ENCODE measurements around the gene SRD5A3. TPM values are rescaled to one million over a fixed set of nuclear protein-coding genes. Genes with fewer than 3 reads are reported as not detected.

SRD5A3 gene
- total RNA-seq, 1 donor from 2014 or later = 4.2 TPM

- H3K9me3 ChIP-seq (ENCODE audit: control insufficient read depth in 3 of 3, low read length in 3 of 3) = no peaks in the 10 kb centered on the region
- peaks cover 0 to 4% (median 3%) of the 10 kb centered on the region in 3 donors for H3K36me3 ChIP-seq (ENCODE audit: control insufficient read depth in 3 of 3, insufficient read depth in 3 of 3, low read length in 3 of 3)
- H3K27me3 ChIP-seq (ENCODE audit: control insufficient read depth in 3 of 3, insufficient read depth in 3 of 3, low read length in 3 of 3) = no peaks in the 10 kb centered on the region
- peak overlapping the region in 1 of 3 donors; percentile 88 for H3K9ac ChIP-seq (ENCODE audit: low read depth in 1 of 3, low read length in 3 of 3)
- H3K4me3 ChIP-seq (ENCODE audit: low read length in 3 of 3) = peak overlapping the region in 1 of 3 donors; percentile 26
- H3K4me1 ChIP-seq (ENCODE audit: control insufficient read depth in 3 of 3, insufficient read depth in 3 of 3, low read length in 3 of 3) = peaks cover 23 to 33% (median 31%) of the 10 kb centered on the region in 3 donors
- peak overlapping the region; percentile 92 for H3K27ac ChIP-seq (ENCODE audit: low read depth, low read length)
Measured at GRCh38 chr4:55398966-55399365, 52.9 kb downstream of the SRD5A3 start.

- Histone ChIP-seq H3K36me3 (ENCODE audit: control insufficient read depth in 3 of 3, insufficient read depth in 3 of 3, low read length in 3 of 3) (peaks cover 0 to 4% (median 3%) of the 10 kb centered on the region in 3 donors), H3K27ac (ENCODE audit: low read depth, low read length) (no peak overlapping the region), H3K9me3 (ENCODE audit: control insufficient read depth in 3 of 3, low read length in 3 of 3) (no peaks in the 10 kb centered on the region), H3K4me1 (ENCODE audit: control insufficient read depth in 3 of 3, insufficient read depth in 3 of 3, low read length in 3 of 3) (peaks cover 23 to 33% (median 31%) of the 10 kb centered on the region in 3 donors), H3K4me3 (ENCODE audit: low read length in 3 of 3) (no peak overlapping the region), H3K27me3 (ENCODE audit: control insufficient read depth in 3 of 3, insufficient read depth in 3 of 3, low read length in 3 of 3) (no peaks in the 10 kb centered on the region), H3K9ac (ENCODE audit: low read depth in 1 of 3, low read length in 3 of 3) (no peak overlapping the region)
Measured at GRCh38 chr4:55399581-55399980, 53.5 kb downstream of the SRD5A3 start.

GRCh38 chr4:55405073-55405472, 59.0 kb downstream of the SRD5A3 start:
- Histone ChIP-seq H3K4me3 (ENCODE audit: low read length in 3 of 3) (no peak overlapping the region), H3K27ac (ENCODE audit: low read depth, low read length) (no peak overlapping the region), H3K9ac (ENCODE audit: low read depth in 1 of 3, low read length in 3 of 3) (no peak overlapping the region), H3K9me3 (ENCODE audit: control insufficient read depth in 3 of 3, low read length in 3 of 3) (no peaks in the 10 kb centered on the region), H3K36me3 (ENCODE audit: control insufficient read depth in 3 of 3, insufficient read depth in 3 of 3, low read length in 3 of 3) (peaks cover 0 to 16% (median 8%) of the 10 kb centered on the region in 3 donors), H3K27me3 (ENCODE audit: control insufficient read depth in 3 of 3, insufficient read depth in 3 of 3, low read length in 3 of 3) (no peaks in the 10 kb centered on the region), H3K4me1 (ENCODE audit: control insufficient read depth in 3 of 3, insufficient read depth in 3 of 3, low read length in 3 of 3) (peaks cover 0 to 7% (median 0%) of the 10 kb centered on the region in 3 donors)

GRCh38 chr4:55406545-55406944, 60.5 kb downstream of the SRD5A3 start:
- no peak overlapping the region for H3K27ac ChIP-seq (ENCODE audit: low read depth, low read length)
- H3K9me3 ChIP-seq (ENCODE audit: control insufficient read depth in 3 of 3, low read length in 3 of 3) = no peaks in the 10 kb centered on the region
- H3K4me1 ChIP-seq (ENCODE audit: control insufficient read depth in 3 of 3, insufficient read depth in 3 of 3, low read length in 3 of 3) = peaks cover 0 to 7% (median 3%) of the 10 kb centered on the region in 3 donors
- no peak overlapping the region for H3K9ac ChIP-seq (ENCODE audit: low read depth in 1 of 3, low read length in 3 of 3)
- H3K4me3 ChIP-seq (ENCODE audit: low read length in 3 of 3) = no peak overlapping the region
- H3K36me3 ChIP-seq (ENCODE audit: control insufficient read depth in 3 of 3, insufficient read depth in 3 of 3, low read length in 3 of 3) = peaks cover 0 to 16% (median 8%) of the 10 kb centered on the region in 3 donors
- H3K27me3 ChIP-seq (ENCODE audit: control insufficient read depth in 3 of 3, insufficient read depth in 3 of 3, low read length in 3 of 3) = no peaks in the 10 kb centered on the region

- H3K36me3 ChIP-seq (ENCODE audit: control insufficient read depth in 3 of 3, insufficient read depth in 3 of 3, low read length in 3 of 3) = peaks cover 0 to 16% (median 11%) of the 10 kb centered on the region in 3 donors
- H3K4me1 ChIP-seq (ENCODE audit: control insufficient read depth in 3 of 3, insufficient read depth in 3 of 3, low read length in 3 of 3) = peaks cover 0 to 7% (median 3%) of the 10 kb centered on the region in 3 donors
- no peaks in the 10 kb centered on the region for H3K27me3 ChIP-seq (ENCODE audit: control insufficient read depth in 3 of 3, insufficient read depth in 3 of 3, low read length in 3 of 3)
Measured at GRCh38 chr4:55407119-55407518, 61.1 kb downstream of the SRD5A3 start.

GRCh38 chr4:55407764-55408163, 61.7 kb downstream of the SRD5A3 start:
- H3K27me3 ChIP-seq (ENCODE audit: control insufficient read depth in 3 of 3, insufficient read depth in 3 of 3, low read length in 3 of 3) = no peaks in the 10 kb centered on the region
- no peak overlapping the region for H3K4me3 ChIP-seq (ENCODE audit: low read length in 3 of 3)
- no peaks in the 10 kb centered on the region for H3K9me3 ChIP-seq (ENCODE audit: control insufficient read depth in 3 of 3, low read length in 3 of 3)
- H3K36me3 ChIP-seq (ENCODE audit: control insufficient read depth in 3 of 3, insufficient read depth in 3 of 3, low read length in 3 of 3) = peaks cover 0 to 16% (median 11%) of the 10 kb centered on the region in 3 donors
- H3K9ac ChIP-seq (ENCODE audit: low read depth in 1 of 3, low read length in 3 of 3) = no peak overlapping the region
- peaks cover 0 to 7% (median 3%) of the 10 kb centered on the region in 3 donors for H3K4me1 ChIP-seq (ENCODE audit: control insufficient read depth in 3 of 3, insufficient read depth in 3 of 3, low read length in 3 of 3)
- H3K27ac ChIP-seq (ENCODE audit: low read depth, low read length) = no peak overlapping the region

More at GRCh38 chr4:55407119-55407518, 61.1 kb downstream of the SRD5A3 start:
- H3K9me3 ChIP-seq (ENCODE audit: control insufficient read depth in 3 of 3, low read length in 3 of 3) = no peaks in the 10 kb centered on the region
- H3K4me3 ChIP-seq (ENCODE audit: low read length in 3 of 3) = no peak overlapping the region
- no peak overlapping the region for H3K27ac ChIP-seq (ENCODE audit: low read depth, low read length)
- no peak overlapping the region for H3K9ac ChIP-seq (ENCODE audit: low read depth in 1 of 3, low read length in 3 of 3)

GRCh38 chr4:55409468-55410171, 63.6 kb downstream of the SRD5A3 start:
- Histone ChIP-seq H3K4me3 (ENCODE audit: low read length in 3 of 3) (no peak overlapping the region), H3K4me1 (ENCODE audit: control insufficient read depth in 3 of 3, insufficient read depth in 3 of 3, low read length in 3 of 3) (peaks cover 0 to 7% (median 3%) of the 10 kb centered on the region in 3 donors), H3K9me3 (ENCODE audit: control insufficient read depth in 3 of 3, low read length in 3 of 3) (no peaks in the 10 kb centered on the region), H3K27me3 (ENCODE audit: control insufficient read depth in 3 of 3, insufficient read depth in 3 of 3, low read length in 3 of 3) (no peaks in the 10 kb centered on the region), H3K9ac (ENCODE audit: low read depth in 1 of 3, low read length in 3 of 3) (no peak overlapping the region), H3K27ac (ENCODE audit: low read depth, low read length) (no peak overlapping the region), H3K36me3 (ENCODE audit: control insufficient read depth in 3 of 3, insufficient read depth in 3 of 3, low read length in 3 of 3) (peaks cover 0 to 12% (median 8%) of the 10 kb centered on the region in 3 donors)

GRCh38 chr4:55410431-55410830, 64.4 kb downstream of the SRD5A3 start:
- no peaks in the 10 kb centered on the region for H3K27me3 ChIP-seq (ENCODE audit: control insufficient read depth in 3 of 3, insufficient read depth in 3 of 3, low read length in 3 of 3)
- no peaks in the 10 kb centered on the region for H3K9me3 ChIP-seq (ENCODE audit: control insufficient read depth in 3 of 3, low read length in 3 of 3)
- peaks cover 0 to 10% (median 7%) of the 10 kb centered on the region in 3 donors for H3K36me3 ChIP-seq (ENCODE audit: control insufficient read depth in 3 of 3, insufficient read depth in 3 of 3, low read length in 3 of 3)
- peaks cover 0 to 7% (median 3%) of the 10 kb centered on the region in 3 donors for H3K4me1 ChIP-seq (ENCODE audit: control insufficient read depth in 3 of 3, insufficient read depth in 3 of 3, low read length in 3 of 3)
- no peak overlapping the region for H3K4me3 ChIP-seq (ENCODE audit: low read length in 3 of 3)
- no peak overlapping the region for H3K9ac ChIP-seq (ENCODE audit: low read depth in 1 of 3, low read length in 3 of 3)
- H3K27ac ChIP-seq (ENCODE audit: low read depth, low read length) = no peak overlapping the region

- peaks cover 0 to 8% (median 3%) of the 10 kb centered on the region in 3 donors for H3K36me3 ChIP-seq (ENCODE audit: control insufficient read depth in 3 of 3, insufficient read depth in 3 of 3, low read length in 3 of 3)
- H3K4me1 ChIP-seq (ENCODE audit: control insufficient read depth in 3 of 3, insufficient read depth in 3 of 3, low read length in 3 of 3) = peaks cover 0 to 7% (median 3%) of the 10 kb centered on the region in 3 donors
- H3K9ac ChIP-seq (ENCODE audit: low read depth in 1 of 3, low read length in 3 of 3) = no peak overlapping the region
Measured at GRCh38 chr4:55411621-55412020, 65.6 kb downstream of the SRD5A3 start.

GRCh38 chr4:55416176-55416575, 70.1 kb downstream of the SRD5A3 start:
- Histone ChIP-seq H3K36me3 (ENCODE audit: control insufficient read depth in 3 of 3, insufficient read depth in 3 of 3, low read length in 3 of 3) (peaks cover 8 to 14% (median 12%) of the 10 kb centered on the region in 3 donors), H3K27ac (ENCODE audit: low read depth, low read length) (no peak overlapping the region), H3K9ac (ENCODE audit: low read depth in 1 of 3, low read length in 3 of 3) (no peak overlapping the region), H3K4me1 (ENCODE audit: control insufficient read depth in 3 of 3, insufficient read depth in 3 of 3, low read length in 3 of 3) (no peaks in the 10 kb centered on the region), H3K4me3 (ENCODE audit: low read length in 3 of 3) (no peak overlapping the region), H3K27me3 (ENCODE audit: control insufficient read depth in 3 of 3, insufficient read depth in 3 of 3, low read length in 3 of 3) (no peaks in the 10 kb centered on the region), H3K9me3 (ENCODE audit: control insufficient read depth in 3 of 3, low read length in 3 of 3) (no peaks in the 10 kb centered on the region)

More at GRCh38 chr4:55411621-55412020, 65.6 kb downstream of the SRD5A3 start:
- H3K27ac ChIP-seq (ENCODE audit: low read depth, low read length) = no peak overlapping the region
- H3K27me3 ChIP-seq (ENCODE audit: control insufficient read depth in 3 of 3, insufficient read depth in 3 of 3, low read length in 3 of 3) = no peaks in the 10 kb centered on the region
- H3K4me3 ChIP-seq (ENCODE audit: low read length in 3 of 3) = no peak overlapping the region
- H3K9me3 ChIP-seq (ENCODE audit: control insufficient read depth in 3 of 3, low read length in 3 of 3) = no peaks in the 10 kb centered on the region

All from skeletal muscle tissue (tissue), 4 donors.